Measurements from ENCODE around the gene BCLAF3.
A peak's percentile ranks its signal among the peaks of the same experiment; 100 is the strongest.

BCLAF3 gene

DNA sequence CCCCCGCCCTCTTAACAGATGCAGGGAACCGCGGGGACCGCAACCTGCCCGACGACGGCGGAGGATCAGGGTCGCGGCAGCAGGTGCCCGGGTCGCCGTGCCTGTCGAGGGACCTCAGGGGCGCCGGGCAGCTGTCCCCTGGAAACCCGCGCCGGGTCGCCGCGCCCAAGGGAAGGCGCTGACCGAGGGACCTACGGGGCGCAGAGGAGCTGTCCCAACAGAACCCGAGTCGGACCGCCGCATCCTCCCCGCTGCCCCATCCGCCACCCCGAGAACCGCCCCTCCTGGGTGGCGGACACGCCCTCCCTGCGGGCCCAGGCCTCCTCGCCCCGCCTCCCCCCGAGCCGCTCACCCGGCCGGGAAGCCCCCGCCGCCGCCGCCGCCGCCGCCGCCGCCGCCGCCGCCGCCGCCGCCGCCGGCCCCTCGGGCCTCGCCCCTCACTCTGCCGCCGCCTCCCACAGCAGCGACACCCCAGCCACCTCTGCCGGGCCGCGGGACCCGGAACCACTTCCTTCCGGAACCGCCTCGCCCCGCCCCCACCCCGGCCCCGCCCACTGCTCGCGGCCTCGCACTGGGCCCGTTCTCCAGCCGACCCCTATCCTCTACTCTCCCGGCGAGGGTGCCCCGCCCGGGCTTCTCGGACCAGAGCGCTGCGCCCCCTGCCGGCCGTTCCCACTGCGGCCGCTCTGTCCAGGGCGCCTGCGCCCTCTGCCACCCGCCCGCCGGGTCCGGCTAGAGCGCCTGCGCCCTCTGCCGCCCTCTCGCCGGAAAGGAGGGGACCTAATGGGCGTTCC is at the start of gene BCLAF3:
TSS of gene BCLAF3 (minus strand) at position 506 of the 794 bp plus-strand sequence. CDS start 20,797 bp downstream, outside the sequence.
- peak; percentile 97 for DNase-seq (ENCODE audit: low spot score)

DNA sequence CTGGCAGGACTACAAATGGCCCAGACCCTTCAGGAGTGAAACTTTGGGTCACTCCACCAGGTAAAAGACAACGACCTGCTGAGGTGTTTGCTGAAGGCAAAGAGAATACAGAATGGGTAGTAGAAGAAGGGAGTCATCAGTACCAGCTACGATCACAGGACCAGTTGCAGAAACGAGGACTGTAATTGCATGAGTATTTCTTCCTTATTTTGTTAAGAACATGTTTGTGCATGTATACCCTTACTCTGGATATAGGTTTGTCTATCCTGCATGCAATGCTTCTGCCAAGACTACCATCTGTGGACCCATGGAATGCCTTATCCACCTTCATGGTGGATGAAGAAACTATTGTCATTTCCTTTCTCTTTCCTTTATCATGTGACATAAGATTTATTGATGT is 48.1 kb upstream of the BCLAF3 start:
- DNase-seq (ENCODE audit: low spot score), result no peak

DNA sequence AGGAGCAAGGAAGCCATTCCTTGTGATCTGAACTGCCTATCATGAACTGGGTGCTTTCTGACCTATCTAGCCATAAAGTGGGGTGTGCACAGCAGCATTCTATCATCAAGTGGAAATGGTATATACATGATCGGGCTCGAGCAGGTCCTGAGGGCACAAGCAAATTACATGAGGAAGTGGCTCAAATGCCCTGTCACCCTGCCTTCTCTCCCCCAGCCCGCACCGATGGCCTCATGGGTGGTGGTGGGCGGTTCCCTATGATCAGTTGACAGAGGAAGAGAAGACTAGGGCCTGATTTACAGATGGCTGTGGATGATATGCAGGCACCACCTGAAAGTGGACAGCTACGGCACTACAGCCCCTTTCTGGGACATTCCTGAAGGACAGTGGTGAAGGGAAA is 46.3 kb upstream of the BCLAF3 start:
- no peak for DNase-seq (ENCODE audit: low spot score)

DNA sequence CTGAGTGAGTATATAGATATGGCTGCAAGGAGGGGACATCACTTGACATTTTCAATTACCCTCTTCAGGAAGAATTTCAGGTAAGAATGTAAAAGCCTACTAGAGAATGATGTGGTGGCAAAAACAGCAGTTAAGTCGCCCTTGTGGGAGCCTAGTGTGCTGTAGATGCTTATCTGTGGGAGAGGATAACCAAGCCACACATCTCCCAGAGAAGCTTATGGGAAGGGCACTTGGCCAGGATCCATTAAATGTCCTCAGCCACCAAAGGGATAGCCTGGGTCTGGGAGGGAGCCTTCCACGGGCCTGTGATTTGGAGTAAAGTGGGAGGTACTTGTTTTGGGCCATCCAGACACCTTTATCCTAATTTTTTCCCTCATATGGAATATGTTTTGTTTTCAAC is 41.3 kb upstream of the BCLAF3 start:
- DNase-seq (ENCODE audit: low spot score), result no peak

DNA sequence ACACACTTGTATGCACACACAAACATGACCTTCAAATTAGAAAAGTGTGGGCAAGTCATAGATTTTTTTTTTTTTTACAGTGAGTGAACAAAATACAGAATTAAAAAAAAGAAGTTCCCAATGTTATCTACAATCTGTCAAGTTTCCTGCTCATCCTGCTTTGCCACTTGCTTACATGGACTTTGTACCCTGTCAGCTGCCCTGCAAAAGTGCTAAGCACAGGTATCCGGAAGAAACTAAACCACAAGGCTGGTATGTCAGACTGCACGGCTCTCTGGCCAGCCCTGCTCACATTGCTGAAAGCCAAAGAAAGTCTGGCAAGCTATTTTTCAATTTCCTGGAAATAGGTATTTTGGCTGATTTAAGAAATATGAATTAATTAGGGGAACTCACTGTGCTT is 38.9 kb upstream of the BCLAF3 start:
- DNase-seq (ENCODE audit: low spot score), result no peak

DNA sequence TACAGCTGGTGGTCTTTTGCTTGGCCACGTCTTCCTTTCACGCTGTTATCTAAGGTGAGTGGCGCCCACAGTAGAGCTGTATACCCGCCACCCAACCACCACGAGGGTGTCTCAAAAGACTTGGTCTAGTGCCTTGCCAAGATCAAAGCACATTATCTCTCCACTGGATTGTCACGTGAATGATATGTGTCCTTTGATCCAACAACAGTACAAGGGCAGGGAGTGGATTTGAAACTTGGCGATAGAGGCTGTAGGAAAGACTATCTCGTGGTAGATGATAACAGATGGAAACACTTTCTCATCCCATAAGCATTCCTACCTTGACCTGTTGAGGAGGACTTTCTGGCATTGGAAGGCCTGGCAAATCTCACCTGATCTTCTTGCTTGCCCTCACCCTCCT is 37.7 kb upstream of the BCLAF3 start:
- DNase-seq (ENCODE audit: low spot score), result no peak

DNA sequence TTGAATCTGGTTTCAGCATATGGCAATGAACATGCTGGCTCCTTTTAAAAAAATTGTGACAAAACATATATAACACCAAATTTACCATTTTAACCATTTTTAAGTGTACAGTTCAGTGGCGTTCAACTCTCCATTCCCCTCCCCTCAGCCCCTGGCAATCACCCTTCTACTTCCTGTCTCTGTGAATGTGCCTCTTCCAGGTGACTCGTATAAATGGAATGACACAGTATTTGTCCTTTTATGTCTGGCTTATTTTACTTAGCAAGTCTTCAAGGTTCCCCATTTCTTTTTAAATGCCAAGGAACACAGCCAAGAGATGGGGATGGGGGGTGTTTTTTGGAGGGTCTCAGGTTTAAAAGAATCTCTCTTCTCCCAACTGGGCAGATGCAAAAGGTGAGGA is 35.4 kb upstream of the BCLAF3 start:
- DNase-seq (ENCODE audit: low spot score), result no peak

DNA sequence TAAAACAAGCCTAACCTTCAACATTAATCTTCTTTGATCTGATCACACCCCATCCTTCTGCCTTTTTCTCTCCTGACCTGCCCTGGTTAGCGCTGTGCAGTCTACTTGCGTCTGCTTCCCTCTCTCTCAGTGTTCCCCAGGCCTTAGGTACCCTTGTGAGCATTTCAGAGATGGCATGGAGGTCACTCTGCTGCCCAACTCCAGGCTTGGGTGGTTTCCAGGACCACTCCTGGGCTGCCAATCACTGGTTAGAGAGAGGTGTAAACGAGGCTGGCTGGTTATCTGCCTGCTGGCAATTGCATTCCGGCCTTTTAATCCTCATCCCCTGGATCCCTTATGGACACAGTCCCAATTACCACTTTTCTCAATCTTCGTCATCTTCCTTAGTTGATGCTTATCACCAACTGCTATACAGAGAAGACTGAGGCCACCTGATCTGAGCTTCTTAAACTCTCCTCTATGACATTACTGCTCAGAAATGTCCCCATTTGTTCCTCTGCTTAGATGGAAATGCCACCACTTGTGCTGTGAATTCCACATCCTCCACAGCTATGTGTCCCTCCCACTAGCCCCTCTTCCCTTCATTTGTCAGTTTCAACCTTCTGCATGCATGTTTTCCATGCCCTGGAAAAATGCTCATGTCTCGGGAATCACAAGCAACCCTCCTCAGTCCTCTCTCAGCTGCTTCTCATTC is 29.0 kb upstream of the BCLAF3 start:
- DNase-seq (ENCODE audit: low spot score), result no peak

DNA sequence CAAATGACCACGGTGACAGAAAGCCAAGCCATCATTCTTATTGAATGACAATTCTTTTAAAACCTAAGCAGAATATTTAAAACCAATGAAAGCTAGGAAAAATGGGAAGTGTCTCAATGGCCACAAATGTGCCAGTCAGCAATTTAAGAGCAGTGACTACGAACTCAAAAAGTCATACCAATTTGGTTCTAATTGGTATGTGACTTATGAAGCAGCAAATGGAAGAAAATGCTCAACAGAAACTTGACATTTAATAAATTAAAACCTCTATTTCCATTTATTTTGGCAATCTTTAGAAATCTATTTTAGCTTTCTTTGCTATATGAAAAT is 25.7 kb upstream of the BCLAF3 start:
- peak; percentile 9 for DNase-seq (ENCODE audit: low spot score)

DNA sequence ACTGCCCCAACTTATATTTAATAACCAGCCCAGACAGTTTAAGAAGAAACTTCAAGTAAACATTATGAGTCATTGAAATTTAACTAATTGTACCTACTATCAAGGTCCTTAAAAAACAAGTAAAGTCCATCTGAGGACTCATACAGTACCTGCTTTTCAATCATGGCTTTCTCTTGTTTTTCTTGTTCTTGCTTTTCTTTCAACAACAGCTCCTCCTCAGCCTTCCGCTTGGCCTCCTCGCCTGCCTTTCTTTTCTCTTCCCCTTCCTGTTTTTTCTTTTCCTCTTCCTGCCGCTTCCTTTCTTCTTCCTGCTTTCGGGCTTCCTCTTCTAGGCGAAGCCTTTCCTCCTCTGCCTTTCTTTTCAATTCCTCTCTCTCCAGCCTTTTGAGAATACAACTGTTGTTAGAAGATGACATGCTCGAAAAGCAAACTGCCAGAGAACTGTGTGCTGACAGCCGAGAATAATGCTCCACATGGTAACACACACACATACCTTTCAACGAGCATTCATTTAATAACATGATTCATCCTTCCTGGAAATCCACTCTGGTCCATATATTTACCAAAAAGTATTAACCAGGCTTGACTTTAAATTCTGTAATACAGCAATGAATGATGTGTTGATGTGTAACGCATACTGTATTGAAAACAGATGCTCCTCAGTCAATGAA is 25.2 kb upstream of the BCLAF3 start:
- peak; percentile 24 for DNase-seq (ENCODE audit: low spot score)

DNA sequence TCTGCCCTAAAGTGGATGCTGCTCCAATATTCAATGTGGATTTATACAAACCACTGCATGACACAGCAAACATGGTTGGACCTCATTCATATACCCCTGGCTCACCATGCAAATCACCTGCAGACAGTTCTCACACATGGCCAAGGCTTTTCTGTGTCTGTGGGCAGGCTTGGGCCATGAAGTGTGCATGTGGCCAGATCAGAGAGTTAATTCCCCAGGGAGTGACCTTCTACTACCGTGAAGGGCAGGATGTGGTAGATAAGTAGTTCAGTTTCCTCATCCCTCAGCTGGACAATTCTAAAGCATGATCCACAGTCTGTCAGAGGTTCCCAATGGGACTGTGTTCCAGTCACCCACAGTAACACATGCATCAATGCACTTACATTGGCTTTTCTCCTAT is 24.6 kb upstream of the BCLAF3 start:
- no peak for DNase-seq (ENCODE audit: low spot score)

DNA sequence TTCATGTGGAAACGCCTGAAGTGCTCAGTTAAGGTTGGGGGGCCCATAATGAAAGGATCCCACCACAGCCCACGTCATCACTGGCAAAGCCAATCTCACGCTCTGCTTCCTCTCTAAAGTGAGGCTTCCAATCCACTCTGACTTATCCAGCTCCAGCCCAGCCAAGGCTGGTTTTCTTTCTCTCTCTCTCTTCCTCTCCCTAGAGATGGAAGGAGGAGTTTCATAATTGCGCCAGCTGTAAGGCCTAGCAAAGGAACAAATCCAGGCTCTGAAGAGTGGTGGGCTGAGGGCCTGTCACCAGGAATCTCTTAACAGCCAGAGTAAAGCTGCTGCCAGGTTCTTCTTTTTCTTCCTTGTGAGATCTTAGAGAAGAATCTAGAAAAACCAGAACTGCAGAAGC is 20.7 kb upstream of the BCLAF3 start:
- no peak for DNase-seq (ENCODE audit: low spot score)

DNA sequence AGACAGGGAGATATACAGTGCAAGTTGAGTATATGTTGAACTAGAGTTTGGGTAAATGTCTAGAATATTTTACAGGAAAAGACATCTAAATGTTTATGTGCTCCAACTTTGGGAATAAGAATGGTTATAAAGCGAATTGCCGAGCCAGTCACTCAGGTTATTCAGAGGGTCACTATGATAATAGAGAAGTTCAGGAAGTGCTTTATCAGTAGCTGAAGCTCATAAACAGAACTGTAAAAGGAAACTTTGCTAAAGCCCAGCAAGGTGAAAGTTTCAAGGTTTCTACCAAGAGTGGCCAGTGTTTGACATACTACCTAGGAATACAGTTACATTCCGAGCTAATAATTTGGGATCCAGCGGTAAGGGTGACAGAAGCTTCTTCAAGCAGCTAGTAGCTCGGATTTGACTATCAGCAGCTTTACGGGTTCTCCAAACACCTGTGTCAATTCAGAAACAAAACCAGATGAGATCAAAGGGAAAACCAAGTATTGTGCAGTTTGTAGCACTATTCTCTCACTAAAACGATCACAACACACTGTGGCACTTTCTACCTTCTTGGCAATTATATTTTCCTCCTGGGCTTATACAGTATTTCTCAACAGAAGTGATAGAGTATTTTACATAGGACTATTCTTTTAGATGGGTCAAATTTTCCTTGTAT is 17.2 kb upstream of the BCLAF3 start:
- DNase-seq (ENCODE audit: low spot score), result no peak

DNA sequence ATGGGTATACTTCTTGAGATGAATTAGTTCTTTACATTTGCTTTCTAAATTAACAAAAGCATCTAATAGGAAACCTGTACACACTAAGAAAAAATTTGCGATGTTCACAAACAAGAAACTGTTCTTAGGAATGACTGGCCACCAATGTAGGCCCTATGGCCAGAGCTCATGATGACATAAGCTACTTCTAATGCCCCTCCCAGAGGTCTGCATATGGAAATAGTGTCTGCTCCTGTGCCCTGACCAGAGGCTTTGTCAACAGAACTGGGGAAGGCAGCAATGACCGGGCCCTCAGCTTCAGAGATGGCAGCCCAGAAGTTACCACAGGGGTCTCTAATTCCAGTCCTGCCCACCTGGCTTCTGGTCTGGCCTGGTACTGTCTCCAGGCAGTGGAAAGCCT is 15.0 kb upstream of the BCLAF3 start:
- no peak for DNase-seq (ENCODE audit: low spot score)

DNA sequence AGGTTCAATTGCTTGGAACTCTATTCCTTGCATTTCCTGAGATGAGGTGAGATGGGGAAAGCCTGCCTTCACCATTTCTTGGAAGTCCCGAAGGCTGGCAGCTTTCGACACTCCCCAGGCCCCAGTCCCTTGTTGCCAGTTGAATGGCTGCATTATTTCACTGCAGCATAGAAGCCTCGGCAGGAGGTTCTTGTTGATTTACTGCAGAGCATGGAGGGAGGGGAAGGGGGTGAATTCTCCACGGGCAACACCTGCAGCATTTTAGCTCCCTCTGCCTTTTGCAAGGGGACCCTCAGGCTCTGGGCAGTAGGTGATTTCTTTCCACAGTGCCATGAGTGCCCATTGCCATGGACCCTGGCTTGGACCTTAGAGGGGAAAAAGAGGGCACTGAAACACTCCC is 10.7 kb upstream of the BCLAF3 start:
- DNase-seq (ENCODE audit: low spot score), result no peak

DNA sequence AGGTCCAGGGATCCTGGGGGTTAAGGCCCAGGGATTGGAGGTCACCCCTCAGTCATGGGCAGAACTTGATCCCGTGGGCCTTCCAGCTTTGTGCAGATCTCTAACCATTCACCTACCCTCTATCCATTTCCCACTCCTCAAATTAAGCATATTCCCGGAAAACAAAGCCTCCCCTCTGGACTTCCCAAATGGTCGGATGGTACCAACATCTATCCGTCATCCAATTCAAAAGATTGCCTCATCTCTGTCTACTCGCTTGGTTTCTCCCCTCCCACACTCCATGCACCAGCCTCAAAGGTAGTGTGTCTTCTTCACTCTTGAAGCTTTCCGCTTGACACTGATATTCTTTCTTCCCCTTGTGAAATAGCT is 473 bp upstream of the BCLAF3 start:
- DNase-seq (ENCODE audit: low spot score), result no peak

DNA sequence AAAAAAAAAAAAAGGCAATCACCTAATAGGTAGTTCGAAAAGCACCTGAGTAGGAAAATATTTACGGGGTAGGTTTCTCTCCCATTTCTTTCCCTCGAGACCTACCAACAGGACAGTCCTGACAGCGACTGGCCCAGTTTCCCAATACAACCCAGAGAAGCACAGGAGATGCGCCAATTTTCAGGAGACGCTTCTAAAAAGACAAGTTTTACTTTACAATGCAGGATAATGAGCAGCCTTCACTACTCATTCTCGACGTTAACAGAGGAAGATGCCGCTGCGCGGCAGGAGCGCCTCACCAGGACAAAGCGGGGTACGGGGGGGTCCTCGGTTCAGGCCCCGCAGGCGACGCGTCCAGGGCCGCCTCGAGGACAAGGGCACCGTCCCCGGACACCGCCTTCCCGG is 708 bp downstream of the BCLAF3 start:
- peak; percentile 14 for DNase-seq (ENCODE audit: low spot score)

DNA sequence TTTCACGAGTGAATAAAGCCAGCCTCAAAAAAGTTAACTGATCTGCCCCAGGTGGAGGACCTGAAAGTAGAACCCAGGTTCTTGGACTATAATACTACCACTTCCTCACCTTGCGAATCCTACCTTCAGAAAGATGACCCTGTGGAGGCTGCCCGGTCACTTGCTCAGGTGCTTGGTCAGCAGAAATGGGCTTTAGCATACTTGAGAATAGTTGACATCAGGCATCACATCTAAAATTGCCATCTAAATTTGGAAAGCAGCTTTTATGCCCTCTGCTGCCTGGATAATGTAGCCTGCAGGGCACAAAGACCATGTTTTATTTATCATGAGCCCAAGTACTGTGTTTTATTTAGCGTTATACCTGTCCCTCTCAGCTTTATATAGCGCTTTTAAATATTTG is 3.0 kb downstream of the BCLAF3 start:
- no peak for DNase-seq (ENCODE audit: low spot score)

DNA sequence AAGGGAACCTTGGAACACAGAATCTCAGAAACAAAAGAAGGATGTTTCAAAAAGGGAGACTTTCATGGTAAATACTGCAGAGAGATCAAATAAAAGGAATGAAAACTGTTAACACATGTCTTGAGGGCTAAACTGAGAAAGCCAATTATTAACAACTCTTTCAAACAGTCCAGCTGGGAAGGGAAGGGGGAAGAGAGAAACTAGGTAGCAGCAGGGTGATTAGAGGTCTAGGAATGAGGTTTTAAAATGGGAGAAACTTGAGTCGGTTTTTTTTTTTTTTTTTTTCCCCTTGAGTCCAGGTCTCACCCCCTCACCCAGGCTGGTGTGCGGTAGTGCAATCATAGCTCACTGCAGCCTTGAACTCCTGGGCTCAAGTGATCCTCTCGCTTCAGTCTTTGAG is 4.3 kb downstream of the BCLAF3 start:
- no peak for DNase-seq (ENCODE audit: low spot score)

DNA sequence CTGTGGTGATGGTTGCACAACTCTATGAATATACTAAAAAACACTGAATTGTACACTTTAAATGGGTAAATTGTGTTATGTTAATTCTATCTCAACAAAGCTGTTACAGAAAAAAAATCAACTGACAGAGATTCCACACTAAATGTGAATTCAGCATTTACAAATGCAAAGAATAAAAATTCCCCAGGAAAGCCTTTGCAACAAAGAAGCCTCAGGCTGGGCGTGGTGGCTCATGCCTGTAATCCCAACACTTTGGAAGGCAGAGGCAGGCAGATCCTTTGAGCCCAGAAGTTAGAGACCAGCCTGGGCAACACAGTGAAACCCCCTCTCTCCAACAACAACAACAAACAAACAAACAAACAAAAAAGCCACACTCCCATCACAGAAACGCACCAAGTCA is 8.9 kb downstream of the BCLAF3 start:
- DNase-seq (ENCODE audit: low spot score), result no peak

DNA sequence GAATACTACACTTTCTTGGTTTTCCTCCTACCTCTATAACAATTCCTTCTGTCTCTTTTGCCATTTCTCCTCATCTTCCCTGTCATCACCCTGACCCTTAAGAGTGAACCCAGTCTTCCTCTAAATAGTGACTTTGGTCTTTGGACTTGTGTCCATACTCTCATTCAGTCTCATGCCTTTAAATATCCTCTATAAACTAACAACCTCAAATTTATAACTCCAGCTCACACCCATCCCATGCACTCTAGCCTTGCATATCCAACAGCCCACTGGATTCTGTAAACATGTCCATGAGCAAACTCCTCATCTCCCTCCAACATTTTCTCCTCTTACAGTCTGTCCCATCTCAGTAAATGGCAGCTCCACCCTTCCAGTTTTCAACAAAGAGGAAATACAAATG is 15.0 kb downstream of the BCLAF3 start:
- DNase-seq (ENCODE audit: low spot score), result no peak

DNA sequence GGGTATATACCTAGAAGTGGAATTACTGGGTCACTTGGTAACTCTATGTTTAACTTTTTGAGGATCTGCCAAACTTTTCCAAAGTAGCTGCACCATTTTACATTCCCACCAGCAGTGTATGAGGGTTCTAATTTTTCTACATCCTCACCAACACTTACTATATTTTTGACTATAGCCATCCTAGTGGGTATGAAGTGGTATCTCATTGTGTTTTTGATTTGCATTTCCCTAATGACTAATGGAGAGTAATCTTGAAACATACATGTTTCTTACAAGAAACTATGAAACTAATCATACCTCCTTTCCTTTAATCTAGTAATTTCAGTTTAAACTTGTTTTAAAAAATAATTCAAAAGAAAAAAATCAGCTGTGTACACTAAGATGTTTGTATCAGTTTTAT is 17.9 kb downstream of the BCLAF3 start:
- DNase-seq (ENCODE audit: low spot score), result no peak

DNA sequence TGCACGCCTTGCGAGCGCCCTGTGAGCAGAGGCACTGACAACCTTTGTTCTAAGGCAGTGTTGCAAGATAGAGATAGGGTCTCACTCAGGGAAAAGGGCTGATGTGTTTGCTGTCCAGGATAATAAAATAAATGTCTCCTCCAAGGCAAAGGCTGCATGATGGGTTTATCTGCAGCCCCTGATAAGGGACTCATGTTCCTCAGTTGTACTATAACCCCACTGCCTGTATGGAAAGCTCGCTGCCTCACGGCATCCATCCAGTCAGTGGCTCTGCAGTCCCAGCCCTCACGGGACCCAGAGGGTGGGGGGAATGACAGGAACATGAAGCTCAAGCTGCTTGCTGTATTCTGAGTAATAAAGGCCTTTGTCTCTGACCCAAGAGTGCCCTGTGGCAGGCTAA is 22.6 kb downstream of the BCLAF3 start:
- no peak for DNase-seq (ENCODE audit: low spot score)
